ENCODE data around the gene CNKSR2.

Gene CNKSR2

DNA sequence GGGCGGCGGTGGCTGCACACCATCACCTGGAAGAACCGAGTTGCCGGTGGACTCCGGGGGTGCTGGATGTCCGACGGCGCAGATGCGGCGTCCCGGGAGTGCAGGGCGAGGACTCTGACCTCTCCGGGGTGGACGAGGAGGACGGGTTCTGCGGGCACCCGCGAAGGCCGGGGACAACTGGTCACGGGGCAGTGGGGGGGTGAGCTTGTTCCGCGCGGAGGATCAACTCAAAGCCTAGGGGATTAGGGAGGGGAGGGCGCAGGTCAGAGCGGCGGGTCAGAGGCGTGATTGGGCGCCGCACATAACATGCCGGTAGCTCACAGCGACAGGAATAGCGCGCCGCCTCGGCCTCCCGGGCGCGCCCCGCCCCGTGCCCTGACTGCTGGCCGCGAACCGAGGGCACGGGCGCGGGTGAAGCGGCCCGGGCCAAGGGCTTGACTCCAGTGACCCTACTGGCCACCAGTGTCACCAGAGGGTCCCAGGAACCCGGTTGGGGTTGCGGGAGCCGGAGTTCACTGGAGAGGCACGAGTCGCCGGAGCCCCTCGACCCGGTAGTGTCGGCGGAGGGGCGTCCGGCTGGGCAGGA is 284.0 kb downstream of the CNKSR2 start, which contains the start of gene KLHL34:
Gene KLHL34 (minus strand): TSS at position 179 of the 586 bp plus-strand sequence. CDS start 542 bp downstream, outside the sequence.
- peak within 1 kb of the TSS; percentile 91 for H3K27ac ChIP-seq
- TF ChIP-seq, protein P1, sequence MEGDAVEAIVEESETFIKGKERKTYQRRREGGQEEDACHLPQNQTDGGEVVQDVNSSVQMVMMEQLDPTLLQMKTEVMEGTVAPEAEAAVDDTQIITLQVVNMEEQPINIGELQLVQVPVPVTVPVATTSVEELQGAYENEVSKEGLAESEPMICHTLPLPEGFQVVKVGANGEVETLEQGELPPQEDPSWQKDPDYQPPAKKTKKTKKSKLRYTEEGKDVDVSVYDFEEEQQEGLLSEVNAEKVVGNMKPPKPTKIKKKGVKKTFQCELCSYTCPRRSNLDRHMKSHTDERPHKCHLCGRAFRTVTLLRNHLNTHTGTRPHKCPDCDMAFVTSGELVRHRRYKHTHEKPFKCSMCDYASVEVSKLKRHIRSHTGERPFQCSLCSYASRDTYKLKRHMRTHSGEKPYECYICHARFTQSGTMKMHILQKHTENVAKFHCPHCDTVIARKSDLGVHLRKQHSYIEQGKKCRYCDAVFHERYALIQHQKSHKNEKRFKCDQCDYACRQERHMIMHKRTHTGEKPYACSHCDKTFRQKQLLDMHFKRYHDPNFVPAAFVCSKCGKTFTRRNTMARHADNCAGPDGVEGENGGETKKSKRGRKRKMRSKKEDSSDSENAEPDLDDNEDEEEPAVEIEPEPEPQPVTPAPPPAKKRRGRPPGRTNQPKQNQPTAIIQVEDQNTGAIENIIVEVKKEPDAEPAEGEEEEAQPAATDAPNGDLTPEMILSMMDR (conservative IDR thresholded peaks at IDR 0.05) = no peak

DNA sequence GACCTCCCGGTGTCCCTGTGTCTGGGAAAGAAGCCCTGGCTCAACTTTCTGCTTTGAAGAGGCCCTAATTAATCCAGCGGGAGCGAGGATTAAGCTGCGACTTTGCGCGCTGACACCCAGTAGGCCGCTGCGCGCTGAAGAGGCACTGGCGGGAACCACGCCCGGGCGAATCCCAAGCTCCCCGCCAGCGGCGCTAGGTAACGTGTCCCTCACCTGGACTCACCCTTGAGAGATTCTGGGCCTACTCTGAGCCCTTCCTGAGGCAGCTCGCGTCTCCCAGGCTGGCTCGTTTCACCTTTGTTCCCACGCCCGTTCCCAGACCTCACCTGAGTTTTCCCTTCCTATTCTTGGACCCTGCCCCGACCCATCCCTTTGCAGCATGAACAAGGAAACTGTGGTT is 284.5 kb downstream of the CNKSR2 start:
- TF ChIP-seq, protein P1 (conservative IDR thresholded peaks at IDR 0.05) = no peak

DNA sequence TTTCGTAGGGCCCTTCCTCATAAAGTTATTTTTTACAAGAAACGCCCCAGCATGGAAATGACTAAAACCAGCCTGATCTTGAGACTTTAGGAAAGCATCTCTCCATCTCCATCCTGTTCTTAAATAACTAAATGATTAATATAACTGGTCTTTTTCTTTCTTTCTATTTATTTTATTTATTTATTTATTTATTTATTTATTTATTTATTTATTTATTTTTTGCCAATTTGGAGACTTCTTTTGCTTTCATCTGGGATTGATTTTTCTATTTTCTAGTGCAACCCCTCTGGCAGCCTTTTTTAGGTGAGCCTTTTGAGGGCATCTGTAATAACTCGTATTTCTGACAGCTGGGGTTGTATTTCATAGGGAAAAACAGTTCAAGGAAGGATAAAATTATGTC is 285.1 kb downstream of the CNKSR2 start:
- H3K27ac ChIP-seq = no peak overlapping the region
- TF ChIP-seq, protein P1 (conservative IDR thresholded peaks at IDR 0.05) = no peak

More for the DNA sequence above, 284.5 kb downstream of the CNKSR2 start:
- H3K27ac ChIP-seq = no peak overlapping the region

DNA sequence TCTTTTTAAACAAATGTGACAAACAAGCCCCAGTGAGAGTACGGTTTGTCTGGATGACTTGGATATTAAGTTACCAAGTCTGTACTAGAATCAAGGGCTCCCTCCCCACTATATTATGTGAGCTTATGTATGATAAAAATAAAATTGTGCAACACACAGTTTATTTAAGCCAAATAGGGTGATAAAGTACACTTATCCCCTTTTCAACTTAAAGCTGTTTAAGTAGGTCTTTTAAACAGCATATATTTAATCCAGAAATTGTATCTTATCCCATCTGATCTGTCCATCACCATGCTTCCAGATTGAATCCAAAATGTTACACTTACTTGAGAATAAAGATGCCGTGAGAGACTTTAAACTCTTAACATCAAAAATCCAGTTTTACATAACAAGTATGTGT is 285.9 kb downstream of the CNKSR2 start:
- no peak overlapping the region for H3K27ac ChIP-seq
- TF ChIP-seq, protein P1 (conservative IDR thresholded peaks at IDR 0.05) = no peak

DNA sequence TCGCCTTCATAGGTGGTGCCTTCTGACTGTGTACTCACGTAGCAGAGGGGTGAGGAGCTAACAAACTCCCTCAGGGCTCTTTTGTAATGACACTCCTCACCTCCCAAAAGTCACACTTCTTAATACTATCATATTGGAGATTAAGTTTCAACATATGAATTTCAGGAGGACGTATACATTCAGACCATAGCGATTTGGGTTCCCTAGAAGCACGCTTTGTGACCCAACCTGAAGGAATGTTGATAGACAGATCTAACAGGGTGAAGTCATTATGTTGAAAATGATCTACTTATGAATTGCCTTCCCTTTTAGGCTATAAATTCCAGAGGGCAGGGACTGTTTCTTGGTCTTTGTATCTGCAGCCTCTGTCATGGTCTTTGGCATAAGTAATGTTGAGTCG is 287.1 kb downstream of the CNKSR2 start:
- TF ChIP-seq, protein P1 (conservative IDR thresholded peaks at IDR 0.05) = no peak
- H3K27ac ChIP-seq = no peak overlapping the region

DNA sequence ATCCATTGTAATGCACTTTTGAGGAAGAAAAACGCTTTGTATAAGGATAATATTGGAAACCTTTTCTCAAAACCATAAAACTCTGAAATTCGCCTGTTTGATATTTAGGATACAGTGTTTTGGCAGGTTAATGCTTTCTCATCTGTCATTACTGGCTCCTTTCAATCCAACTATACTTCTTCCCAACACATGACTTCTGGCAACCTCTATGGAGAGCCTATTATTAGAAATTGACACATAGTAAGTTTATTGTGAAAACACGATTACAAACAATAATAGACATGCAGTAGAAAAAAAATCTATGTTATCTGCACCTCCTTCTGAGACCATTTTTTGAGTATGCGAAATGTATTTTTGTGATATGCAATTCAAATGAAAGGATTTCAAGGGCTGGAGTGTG is 288.5 kb downstream of the CNKSR2 start:
- no peak overlapping the region for H3K27ac ChIP-seq
- TF ChIP-seq, protein P1 (conservative IDR thresholded peaks at IDR 0.05) = no peak

DNA sequence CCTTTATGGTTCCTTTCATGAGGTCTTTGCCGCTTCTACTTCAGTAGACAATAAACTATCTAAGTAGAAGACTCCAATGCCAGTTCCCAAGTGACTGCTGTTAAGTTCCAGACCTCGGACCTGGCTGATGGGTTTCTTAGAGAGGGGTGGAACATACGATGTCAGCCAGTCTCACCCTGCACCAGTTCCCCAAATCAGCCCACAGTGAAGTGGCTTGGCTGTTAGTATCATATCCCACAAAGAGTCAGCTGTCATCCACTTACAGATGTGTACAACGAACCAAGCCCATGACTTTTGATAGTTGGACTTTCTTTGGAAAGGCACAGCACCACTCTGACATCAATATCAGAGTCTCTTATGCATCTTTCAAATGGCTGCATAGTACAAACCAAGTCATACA is 292.0 kb downstream of the CNKSR2 start:
- TF ChIP-seq, protein P1 (conservative IDR thresholded peaks at IDR 0.05) = no peak
- H3K27ac ChIP-seq = no peak overlapping the region
